ENCODE data around the gene ERC1.

ERC1 gene

DNA sequence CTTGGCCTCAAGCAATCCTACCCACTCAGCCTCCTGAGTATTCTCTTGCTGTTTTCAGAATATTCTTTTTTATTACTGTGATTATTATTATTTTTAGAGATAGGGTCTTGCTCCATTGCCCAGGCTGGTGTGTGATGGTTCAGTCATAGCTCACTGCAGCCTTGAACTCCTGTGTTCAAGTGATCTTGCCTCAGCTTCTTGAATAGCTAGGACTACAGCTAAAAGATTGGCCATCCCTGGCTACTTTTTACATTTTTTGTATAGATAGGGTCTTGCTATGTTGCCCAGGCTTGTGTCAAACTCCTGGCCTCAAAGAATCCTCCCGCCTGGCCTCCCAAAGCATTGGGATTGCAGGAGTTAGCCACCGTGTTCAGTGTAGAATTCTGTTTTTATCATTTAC, 73.3 kb downstream of the ERC1 start:
- POLR2A ChIA-PET, result no interaction called here
- no peak overlapping the region for H3K4me3 ChIP-seq (ENCODE audit: low read depth, low read length)
- CTCF ChIA-PET, result interaction anchor here (1.3 to 1.7 kb wide), 2 partner anchors 13 to 29 kb away, joined by 3 to 4 read pairs; no protein-coding TSS in a partner anchor
- TF ChIP-seq, protein P1, sequence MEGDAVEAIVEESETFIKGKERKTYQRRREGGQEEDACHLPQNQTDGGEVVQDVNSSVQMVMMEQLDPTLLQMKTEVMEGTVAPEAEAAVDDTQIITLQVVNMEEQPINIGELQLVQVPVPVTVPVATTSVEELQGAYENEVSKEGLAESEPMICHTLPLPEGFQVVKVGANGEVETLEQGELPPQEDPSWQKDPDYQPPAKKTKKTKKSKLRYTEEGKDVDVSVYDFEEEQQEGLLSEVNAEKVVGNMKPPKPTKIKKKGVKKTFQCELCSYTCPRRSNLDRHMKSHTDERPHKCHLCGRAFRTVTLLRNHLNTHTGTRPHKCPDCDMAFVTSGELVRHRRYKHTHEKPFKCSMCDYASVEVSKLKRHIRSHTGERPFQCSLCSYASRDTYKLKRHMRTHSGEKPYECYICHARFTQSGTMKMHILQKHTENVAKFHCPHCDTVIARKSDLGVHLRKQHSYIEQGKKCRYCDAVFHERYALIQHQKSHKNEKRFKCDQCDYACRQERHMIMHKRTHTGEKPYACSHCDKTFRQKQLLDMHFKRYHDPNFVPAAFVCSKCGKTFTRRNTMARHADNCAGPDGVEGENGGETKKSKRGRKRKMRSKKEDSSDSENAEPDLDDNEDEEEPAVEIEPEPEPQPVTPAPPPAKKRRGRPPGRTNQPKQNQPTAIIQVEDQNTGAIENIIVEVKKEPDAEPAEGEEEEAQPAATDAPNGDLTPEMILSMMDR (IDR thresholded peaks at IDR 0.05; ENCODE audit: insufficient read depth, low read length, missing control alignments), result no peak
- DNase-seq (ENCODE audit: low read depth, low spot score), result no peak

DNA sequence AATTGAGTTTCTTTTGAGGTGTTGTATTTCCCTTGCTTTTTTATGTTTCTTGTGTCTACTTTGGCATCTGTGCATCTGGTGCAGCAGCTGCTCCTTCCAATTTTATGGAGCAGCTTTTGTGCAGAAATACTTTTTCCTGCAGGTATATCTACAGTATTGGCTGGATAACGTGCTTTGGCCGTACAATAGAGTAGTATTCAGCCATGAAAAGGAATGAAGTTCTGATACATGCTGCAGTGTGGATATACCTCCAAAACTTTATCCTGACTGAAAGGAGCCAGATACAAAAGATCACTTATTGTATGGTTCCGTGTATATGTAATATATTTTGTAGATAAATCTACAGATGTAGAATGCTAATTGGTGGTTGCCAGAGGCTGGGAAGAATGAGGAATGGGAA, 74.6 kb downstream of the ERC1 start:
- no peak overlapping the region for H3K4me3 ChIP-seq (ENCODE audit: low read depth, low read length)
- ChIA-PET POLR2A (no interaction called here), CTCF (interaction anchor here (1.3 to 1.7 kb wide), 3 partner anchors 12 to 27 kb away, joined by 3 to 4 read pairs (median 4); no protein-coding TSS in a partner anchor)
- no peak for DNase-seq (ENCODE audit: low read depth, low spot score)
- TF ChIP-seq, protein P1 (IDR thresholded peaks at IDR 0.05; ENCODE audit: insufficient read depth, low read length, missing control alignments), result no peak

DNA sequence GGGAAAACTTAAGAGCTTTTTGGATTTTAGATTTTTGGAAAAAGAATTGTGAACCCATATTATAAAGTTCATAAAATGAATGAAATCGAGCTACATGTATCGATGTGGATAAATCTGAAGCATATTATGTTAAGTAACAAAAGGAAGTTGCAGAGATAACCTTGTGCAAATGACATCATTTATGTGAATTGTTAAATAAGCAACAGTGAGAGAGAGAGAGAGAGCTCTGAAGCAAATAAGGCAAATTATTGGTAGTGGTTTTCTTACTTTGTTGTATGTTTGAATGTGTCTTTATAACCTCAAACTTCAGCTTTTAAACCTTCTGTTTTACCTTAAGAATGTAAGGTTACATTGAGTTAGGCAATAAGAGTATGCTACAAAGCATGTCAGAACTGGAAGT, 78.8 kb downstream of the ERC1 start:
- TF ChIP-seq, protein P1 (IDR thresholded peaks at IDR 0.05; ENCODE audit: insufficient read depth, low read length, missing control alignments), result no peak
- DNase-seq (ENCODE audit: low read depth, low spot score), result no peak
- H3K4me3 ChIP-seq (ENCODE audit: low read depth, low read length), result no peak overlapping the region
- POLR2A ChIA-PET, result no interaction called here
- CTCF ChIA-PET, result interaction anchor here (0.8 to 0.9 kb wide), 2 partner anchors 14 to 120 kb away, joined by 3 read pairs; partner anchors contain the start of gene RAD52

DNA sequence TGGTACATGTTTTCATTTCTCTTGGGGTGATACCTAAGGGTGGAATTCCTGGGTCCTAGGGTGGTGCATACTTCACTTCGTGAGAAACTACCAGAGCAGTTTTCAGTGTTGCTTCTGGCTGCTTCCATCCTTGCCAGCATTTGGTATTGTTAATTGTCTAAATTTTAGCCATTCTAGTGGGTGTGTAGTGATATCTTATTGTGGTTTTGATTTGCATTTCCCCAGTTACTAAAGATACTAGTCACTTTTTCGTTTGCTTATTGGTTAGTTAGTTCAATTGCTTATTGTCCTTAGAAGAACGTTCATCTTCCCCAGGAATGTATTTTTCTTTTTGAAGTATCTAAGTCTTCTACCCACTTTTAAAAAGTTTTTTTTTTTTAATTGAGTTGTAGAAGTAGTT, 80.2 kb downstream of the ERC1 start:
- TF ChIP-seq, protein P1 (IDR thresholded peaks at IDR 0.05; ENCODE audit: insufficient read depth, low read length, missing control alignments), result no peak
- no peak for DNase-seq (ENCODE audit: low read depth, low spot score)
- ChIA-PET CTCF (no interaction called here), POLR2A (no interaction called here)
- H3K4me3 ChIP-seq (ENCODE audit: low read depth, low read length), result no peak overlapping the region

DNA sequence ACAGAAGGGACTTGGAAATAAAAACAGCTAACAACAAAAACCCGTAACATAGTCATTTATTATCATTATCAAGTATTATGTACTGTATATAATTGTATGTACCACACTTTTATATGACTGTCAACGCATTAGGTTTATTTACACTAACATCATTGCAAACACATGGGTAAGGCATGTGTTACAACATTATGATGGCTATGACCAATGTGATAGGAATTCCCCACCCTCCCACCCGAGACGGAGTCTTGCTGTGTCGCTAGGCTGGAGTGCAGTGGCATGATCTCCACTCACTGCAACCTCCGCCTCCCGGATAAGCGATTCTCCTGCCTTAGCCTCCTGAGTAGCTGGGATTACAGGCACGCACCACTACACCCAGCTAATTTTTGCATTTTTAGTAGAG, 82.6 kb downstream of the ERC1 start:
- CTCF ChIA-PET, result interaction anchor here (0.7 to 1.9 kb wide), 5 partner anchors 18 to 124 kb away, joined by 3 to 5 read pairs (median 3); partner anchors contain the start of gene RAD52
- TF ChIP-seq, protein P1 (IDR thresholded peaks at IDR 0.05; ENCODE audit: insufficient read depth, low read length, missing control alignments), result no peak
- POLR2A ChIA-PET, result no interaction called here
- DNase-seq (ENCODE audit: low read depth, low spot score), result no peak
- no peak overlapping the region for H3K4me3 ChIP-seq (ENCODE audit: low read depth, low read length)

DNA sequence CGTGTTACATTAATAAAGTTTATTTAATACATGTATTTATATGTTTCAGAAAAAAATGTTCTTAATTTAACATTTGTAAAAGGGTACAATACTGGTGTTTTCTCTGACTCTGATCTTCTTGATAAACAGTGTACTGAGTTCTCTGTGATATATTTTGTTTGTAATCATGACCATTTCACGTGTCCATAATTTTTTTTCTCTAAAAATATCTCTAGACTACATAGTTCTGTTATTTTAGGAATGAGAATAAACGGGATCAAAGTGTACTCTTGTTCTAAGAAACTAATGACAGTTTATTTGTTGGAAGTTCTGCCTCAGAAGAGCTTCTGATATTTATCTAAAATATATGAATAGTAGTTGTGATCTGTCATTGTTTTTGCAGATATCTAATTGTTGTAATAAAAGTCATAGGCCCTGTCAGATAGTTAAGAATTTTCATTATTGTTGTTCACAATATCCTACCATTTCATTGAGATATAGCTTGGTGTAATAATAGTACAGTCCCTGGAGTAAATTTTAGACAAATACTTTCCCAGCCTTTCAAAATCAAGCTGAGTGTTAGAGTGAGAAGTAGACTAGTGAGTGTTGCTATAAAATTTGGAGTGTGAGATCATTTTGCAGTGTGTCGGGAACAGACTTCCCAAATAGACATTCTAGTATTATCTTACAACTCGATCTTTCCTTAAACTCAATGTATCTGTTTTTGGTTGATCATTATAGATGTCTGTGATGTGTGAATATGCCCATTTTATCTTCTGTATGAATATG, 86.2 kb downstream of the ERC1 start:
- POLR2A ChIA-PET, result no interaction called here
- DNase-seq (ENCODE audit: low read depth, low spot score), result no peak
- CTCF ChIA-PET, result interaction anchor here (0.5 to 3.7 kb wide), 5 partner anchors 12 to 526 kb away, joined by 3 to 22 read pairs (median 4); partner anchors contain the start of gene RAD52
- TF ChIP-seq, protein P1 (IDR thresholded peaks at IDR 0.05; ENCODE audit: insufficient read depth, low read length, missing control alignments), result no peak
- no peak overlapping the region for H3K4me3 ChIP-seq (ENCODE audit: low read depth, low read length)
